Natural killer cell (primary cell): ENCODE measurements around the gene NKX1-1. TPM values are rescaled to one million over a fixed set of nuclear protein-coding genes. Genes with fewer than 3 reads are reported as not detected.

ENCODE experiments used
- ATAC-seq, 3 donors: fragments of 150-1000 bp in 2 of 3; fragments of 200-7000 bp in 1 of 3; cut with Tn5 transposase; 1 replicate in 1 of 3; 2 replicates in 2 of 3; pipeline ENCODE4 v1.10.0; 2021; ENCODE audit warnings: mild to moderate bottlenecking in 2 of 3, moderate library complexity in 2 of 3
- DNase-seq, 2 donors: peaks; one replicate each; pipeline versions ENCODE4 v3.0.0 to v3.0.0-alpha.2; 2013 to 2021; ENCODE audit warnings: mixed read lengths in 1 of 2
- H3K27ac ChIP-seq: one replicate; pipeline ENCODE4 v1.5.1; 2013; ENCODE audit warnings: mild to moderate bottlenecking, low read length
- H3K27me3 ChIP-seq: one replicate; pipeline ENCODE4 v1.6.1; 2013; ENCODE audit warnings: low read length; ENCODE audit not compliant: control insufficient read depth, insufficient read depth
- H3K36me3 ChIP-seq: one replicate; pipeline ENCODE4 v1.6.1; 2013; ENCODE audit warnings: low read length; ENCODE audit not compliant: control insufficient read depth, insufficient read depth
- H3K4me1 ChIP-seq: one replicate; pipeline ENCODE4 v1.6.1; 2013; ENCODE audit warnings: low read length; ENCODE audit not compliant: control insufficient read depth, insufficient read depth
- H3K4me3 ChIP-seq: one replicate; pipeline ENCODE4 v1.5.1; 2013; ENCODE audit warnings: low read length
- H3K9me3 ChIP-seq: one replicate; pipeline ENCODE4 v1.6.1; 2013; ENCODE audit warnings: low read length; ENCODE audit not compliant: control insufficient read depth, insufficient read depth
- H3K27ac Mint-ChIP-seq, 2 donors: one replicate each; pipeline ENCODE4 v1.8.0; 2022; ENCODE audit warnings: mild to moderate bottlenecking in 2 of 2, mixed read lengths in 2 of 2, moderate library complexity in 1 of 2
- H3K27me3 Mint-ChIP-seq, 2 donors: one replicate each; pipeline ENCODE4 v1.8.0; 2022; ENCODE audit warnings: low read depth in 2 of 2, mixed read lengths in 2 of 2
- H3K36me3 Mint-ChIP-seq: one replicate; pipeline ENCODE4 v1.8.0; 2022; ENCODE audit warnings: mixed read lengths
- H3K4me1 Mint-ChIP-seq, 2 donors: one replicate each; pipeline ENCODE4 v1.8.0; 2022; ENCODE audit warnings: mixed read lengths in 2 of 2
- H3K4me3 Mint-ChIP-seq: one replicate; pipeline ENCODE4 v1.8.0; 2022; ENCODE audit warnings: mild to moderate bottlenecking, moderate library complexity, mixed read lengths
- H3K9me3 Mint-ChIP-seq, 2 donors: one replicate each; pipeline ENCODE4 v1.8.0; 2022; ENCODE audit warnings: mixed read lengths in 2 of 2
- CTCF ChIP-seq: fragments of 200-600 bp; IDR thresholded peaks from one replicate; pipeline ENCODE4 v1.8.0; 2022; ENCODE audit warnings: antibody characterized with exemption
- WGBS: methylation state at CpG from one replicate; pipeline ENCODE4 v1.1.7; 2013; ENCODE audit warnings: missing lambda C conversion rate; ENCODE audit not compliant: insufficient coverage; 5-methylcytosine and 5-hydroxymethylcytosine counted together
- intact Hi-C: fragments of 100-400 bp; cut with micrococcal nuclease; formaldehyde crosslinking; loops from one replicate; pipeline ENCODE4 v1.14.2; 2022
- total RNA-seq, 4 donors: library from RNA; stranded (reverse); fragments of 120-200 nt in 1 of 4; gene quantifications; one replicate each; pipeline versions ENCODE4 v1.2.3 to v1.2.4, GENCODE V29; 2013 to 2022

The NKX1-1 gene
- total RNA-seq, 3 donors from 2014 or later (not counting 1 experiment from before 2014, with no cell fraction given), result not detected

- Histone ChIP-seq H3K27ac (no peak overlapping the region), H3K27me3 (no peaks in the 10 kb centered on the region), H3K4me1 (no peaks in the 10 kb centered on the region), H3K4me3 (no peak overlapping the region), H3K36me3 (peaks cover 7% of the 10 kb centered on the region), H3K9me3 (no peaks in the 10 kb centered on the region)
- H3K27ac Mint-ChIP-seq, result no peak overlapping the region
- TF ChIP-seq CTCF, result no peak
- H3K4me1 Mint-ChIP-seq, result no peaks in the 10 kb centered on the region
- no peaks in the 10 kb centered on the region for H3K9me3 Mint-ChIP-seq
- no peak for ATAC-seq
- H3K36me3 Mint-ChIP-seq, result no peaks in the 10 kb centered on the region
- DNase-seq, result no peak
- WGBS, result 93% methylated on average over 30 of the region's 30 CpGs
- H3K27me3 Mint-ChIP-seq, result no peaks in the 10 kb centered on the region
- intact Hi-C loops, result no loop called here
- no peak overlapping the region for H3K4me3 Mint-ChIP-seq
Observed at GRCh38 chr4:1378559-1379231, 27.5 kb downstream of the NKX1-1 start.

- Histone ChIP-seq H3K27me3 (no peaks in the 10 kb centered on the region), H3K36me3 (peaks cover 7% of the 10 kb centered on the region), H3K9me3 (no peaks in the 10 kb centered on the region), H3K4me1 (no peaks in the 10 kb centered on the region), H3K27ac (no peak overlapping the region), H3K4me3 (no peak overlapping the region)
- Mint-ChIP-seq H3K27ac (no peak overlapping the region), H3K36me3 (no peaks in the 10 kb centered on the region), H3K4me1 (peaks cover 3 to 4% of the 10 kb centered on the region in 2 donors), H3K4me3 (no peak overlapping the region), H3K27me3 (no peaks in the 10 kb centered on the region), H3K9me3 (no peaks in the 10 kb centered on the region)
- ATAC-seq (no peak), DNase-seq (no peak)
- TF ChIP-seq CTCF, result no peak
- WGBS, result 93% methylated on average over 19 of the region's 19 CpGs
- intact Hi-C loops, result no loop called here
Observed at GRCh38 chr4:1377606-1378261, 28.5 kb downstream of the NKX1-1 start.

GRCh38 chr4:1376841-1377605, 29.2 kb downstream of the NKX1-1 start:
- TF ChIP-seq CTCF, result no peak
- H3K27me3 ChIP-seq, result no peaks in the 10 kb centered on the region
- no peaks in the 10 kb centered on the region for H3K9me3 ChIP-seq
- H3K4me1 Mint-ChIP-seq, result peaks cover 4% of the 10 kb centered on the region in 2 donors
- WGBS, result 96% methylated on average over 32 of the region's 32 CpGs
- no peak overlapping the region for H3K4me3 Mint-ChIP-seq
- no peaks in the 10 kb centered on the region for H3K9me3 Mint-ChIP-seq
- no peak for ATAC-seq
- intact Hi-C loops, result no loop called here
- no peak overlapping the region for H3K4me3 ChIP-seq
- no peaks in the 10 kb centered on the region for H3K4me1 ChIP-seq
- no peak overlapping the region for H3K27ac ChIP-seq
- DNase-seq, result no peak
- H3K36me3 ChIP-seq, result peaks cover 9% of the 10 kb centered on the region
- H3K27ac Mint-ChIP-seq, result no peak overlapping the region
- H3K36me3 Mint-ChIP-seq, result no peaks in the 10 kb centered on the region
- no peaks in the 10 kb centered on the region for H3K27me3 Mint-ChIP-seq
